ENCODE measurements around the gene HMGB2.

HMGB2 gene

GRCh38 chr4:173334085-173334890 lies at the start of gene HMGB2:
TSS of gene HMGB2 (minus strand) at chr4:173334358. CDS start at chr4:173333649, 709 bp downstream.
- peak; percentile 99 for DNase-seq

DNA sequence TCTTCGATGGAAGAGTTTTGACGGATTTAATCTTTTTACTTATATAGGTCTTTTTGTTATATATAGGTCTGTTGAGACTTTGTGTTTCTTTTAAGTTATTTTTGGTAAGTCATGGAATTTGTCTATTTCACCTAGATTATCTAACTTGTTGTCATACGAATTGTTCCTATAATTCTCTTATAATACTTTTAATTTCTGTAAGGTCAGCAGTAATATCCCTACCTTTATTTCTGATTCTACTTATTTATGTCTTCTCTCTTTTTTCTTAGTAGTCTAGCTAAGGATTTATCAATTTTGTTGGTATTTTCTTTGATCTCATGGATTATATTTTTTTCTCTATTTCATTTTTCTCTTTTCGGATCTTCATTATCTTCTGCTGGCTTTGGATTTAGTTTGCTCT lies 48.2 kb upstream of the HMGB2 start:
- DNase-seq: no peak

DNA sequence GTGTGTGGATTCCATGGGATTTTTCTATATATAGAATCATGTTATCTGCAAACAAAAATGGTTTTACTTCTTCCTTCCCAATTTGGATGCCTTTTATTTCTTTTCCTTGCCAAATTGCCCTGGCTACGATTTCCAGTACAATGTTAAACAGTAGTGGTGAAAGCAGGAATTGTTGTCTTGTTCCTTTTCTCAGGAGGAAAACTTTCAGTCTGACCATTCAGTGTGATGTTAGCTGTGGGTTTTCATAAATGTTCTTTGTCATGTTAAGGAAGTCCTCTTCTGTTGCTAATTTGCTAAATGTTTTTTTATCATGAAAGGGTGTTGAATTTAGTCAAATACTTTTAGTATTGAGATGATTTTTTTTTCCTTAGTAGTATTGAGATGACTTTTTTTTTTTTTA lies 47.5 kb upstream of the HMGB2 start:
- no peak for DNase-seq

DNA sequence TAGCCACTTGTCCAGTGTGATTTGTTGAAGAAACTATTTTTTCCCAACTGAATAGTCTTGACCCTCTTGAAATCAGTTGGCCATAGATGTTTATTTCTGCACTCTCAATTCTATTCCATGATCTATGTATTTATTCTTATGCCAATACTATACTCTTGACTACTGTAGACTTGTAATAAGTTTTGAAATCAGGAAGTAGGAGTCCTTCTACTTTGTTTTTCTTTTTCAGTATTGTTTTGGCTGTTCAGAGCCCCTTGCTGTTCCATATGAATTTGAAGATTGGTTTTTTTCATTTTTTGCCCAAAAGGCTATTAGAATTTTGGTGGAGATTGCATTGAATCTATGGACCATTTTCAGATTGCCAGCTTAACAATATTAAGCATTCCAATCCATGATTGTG lies 46.8 kb upstream of the HMGB2 start:
- DNase-seq: no peak

- DNase-seq: no peak
Measured at GRCh38 chr4:173379929-173380328, 45.8 kb upstream of the HMGB2 start.

DNA sequence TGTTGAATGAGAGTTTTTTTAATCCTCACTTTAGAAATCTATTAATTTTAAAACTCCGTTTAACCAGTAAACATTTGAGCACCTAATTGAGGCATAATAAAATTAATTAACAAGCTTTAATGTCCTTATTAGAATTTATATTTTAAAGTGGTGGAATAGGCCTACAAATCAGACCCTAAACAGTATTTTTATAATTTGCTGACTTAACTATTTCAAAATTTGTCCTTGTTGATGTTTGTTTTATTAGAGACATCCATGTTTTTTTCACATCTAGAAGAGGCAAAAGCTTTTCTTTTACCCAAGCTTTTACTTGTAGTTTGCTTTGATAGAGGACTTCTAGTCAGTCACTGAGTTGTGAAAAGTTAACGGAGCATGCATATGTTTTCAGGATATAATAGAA lies 40.4 kb upstream of the HMGB2 start:
- DNase-seq: no peak

DNA sequence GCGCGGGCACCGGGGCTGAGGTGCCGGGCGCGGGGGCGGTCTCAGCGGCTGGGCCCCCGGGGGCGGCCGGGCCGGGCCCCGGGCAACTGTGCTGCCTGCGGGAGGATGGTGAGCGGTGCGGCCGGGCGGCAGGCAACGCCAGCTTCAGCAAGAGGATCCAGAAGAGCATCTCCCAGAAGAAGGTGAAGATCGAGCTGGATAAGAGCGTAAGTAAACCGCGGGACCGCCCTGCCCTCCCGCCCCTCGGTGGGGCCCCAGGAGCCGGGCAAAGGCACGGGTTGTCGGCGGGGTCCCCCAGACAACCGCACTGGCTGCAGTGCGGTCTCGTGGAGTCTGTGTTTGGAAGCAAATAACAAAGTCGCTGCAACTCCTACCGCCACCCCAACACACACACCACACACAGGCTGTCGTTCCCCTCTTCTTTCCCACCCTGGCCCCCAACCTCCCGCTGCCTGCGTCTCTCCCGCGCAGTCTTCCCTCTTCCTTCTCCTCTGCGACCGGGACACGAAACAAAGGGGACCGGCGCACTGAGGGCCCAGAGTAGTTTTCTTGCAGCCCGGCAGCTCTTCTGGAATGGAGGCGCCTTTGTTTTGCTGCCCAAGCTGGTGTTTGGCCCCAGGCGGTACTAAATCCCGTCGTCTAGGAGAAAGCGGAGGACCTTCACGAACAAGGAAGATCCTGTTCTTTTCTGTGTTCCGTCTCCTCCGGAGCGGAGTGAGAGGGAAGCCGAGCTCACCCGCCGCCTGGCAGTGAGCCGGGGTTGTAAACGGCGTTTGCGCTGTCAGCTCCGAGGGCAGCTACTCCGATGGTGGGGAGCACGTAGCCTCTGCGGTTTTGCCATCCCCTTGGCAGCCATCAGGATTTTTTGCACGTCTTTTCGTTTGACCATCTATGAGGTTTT lies 37.4 kb upstream of the HMGB2 start:
- peak; percentile 29 for DNase-seq

- peak; percentile 97 for DNase-seq
Measured at GRCh38 chr4:173370477-173371291, 36.5 kb upstream of the HMGB2 start, which contains the start of gene SAP30. TSS of gene SAP30 (plus strand) at chr4:173370954. CDS start at chr4:173371183, 229 bp downstream.

GRCh38 chr4:173370130-173370476 lies 35.9 kb upstream of the HMGB2 start:
- peak; percentile 64 for DNase-seq

GRCh38 chr4:173367946-173368345 lies 33.8 kb upstream of the HMGB2 start:
- no peak for DNase-seq

- DNase-seq: no peak
Measured at GRCh38 chr4:173367285-173367684, 33.1 kb upstream of the HMGB2 start.

GRCh38 chr4:173365359-173365996 lies 31.3 kb upstream of the HMGB2 start:
- DNase-seq: no peak

DNA sequence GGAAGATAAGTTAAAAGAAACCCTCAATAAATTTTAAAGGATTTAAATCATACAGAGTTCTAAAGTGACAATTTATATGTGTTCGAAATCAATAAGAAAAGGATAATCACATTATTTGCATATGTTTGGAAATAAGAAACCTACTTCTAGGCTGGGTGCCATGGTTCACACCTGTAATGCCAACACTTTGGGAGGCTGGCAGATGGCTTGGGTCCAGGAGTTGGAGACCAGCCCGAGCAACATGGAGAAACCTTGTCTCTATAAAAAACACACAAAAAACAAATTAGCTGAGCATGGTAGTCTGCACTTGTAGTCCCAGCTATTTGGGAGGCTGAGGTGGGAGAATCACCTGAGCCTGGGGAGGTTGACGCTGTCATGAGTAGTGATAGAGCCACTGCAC lies 28.5 kb upstream of the HMGB2 start:
- no peak for DNase-seq

GRCh38 chr4:173360587-173361221 lies 26.5 kb upstream of the HMGB2 start:
- DNase-seq: no peak

GRCh38 chr4:173357939-173358338 lies 23.8 kb upstream of the HMGB2 start:
- no peak for DNase-seq

DNA sequence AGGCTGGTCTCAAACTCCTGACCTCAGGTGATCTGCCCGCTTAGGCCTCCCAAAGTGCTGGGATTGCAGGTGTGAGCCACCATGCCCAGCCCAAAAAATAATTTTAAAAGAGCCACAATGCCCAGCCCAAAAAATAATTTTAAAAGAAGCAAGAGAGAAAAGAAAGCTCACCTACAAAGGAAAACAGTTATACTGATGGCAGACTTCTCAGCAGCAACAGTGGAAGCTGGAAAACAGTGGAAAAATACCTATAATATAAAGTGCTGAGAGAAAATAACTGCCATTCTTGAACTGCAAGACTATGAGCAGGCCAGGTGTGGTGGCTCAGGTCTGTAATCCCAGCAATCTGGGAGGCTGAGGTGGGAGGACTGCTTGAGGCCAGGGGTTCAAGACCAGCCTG lies 13.3 kb upstream of the HMGB2 start:
- DNase-seq: no peak

GRCh38 chr4:173346074-173346473 lies 11.9 kb upstream of the HMGB2 start:
- no peak for DNase-seq

- no peak for DNase-seq
Measured at GRCh38 chr4:173345648-173346047, 11.5 kb upstream of the HMGB2 start.

GRCh38 chr4:173343832-173344397 lies 9.8 kb upstream of the HMGB2 start:
- no peak for DNase-seq

DNA sequence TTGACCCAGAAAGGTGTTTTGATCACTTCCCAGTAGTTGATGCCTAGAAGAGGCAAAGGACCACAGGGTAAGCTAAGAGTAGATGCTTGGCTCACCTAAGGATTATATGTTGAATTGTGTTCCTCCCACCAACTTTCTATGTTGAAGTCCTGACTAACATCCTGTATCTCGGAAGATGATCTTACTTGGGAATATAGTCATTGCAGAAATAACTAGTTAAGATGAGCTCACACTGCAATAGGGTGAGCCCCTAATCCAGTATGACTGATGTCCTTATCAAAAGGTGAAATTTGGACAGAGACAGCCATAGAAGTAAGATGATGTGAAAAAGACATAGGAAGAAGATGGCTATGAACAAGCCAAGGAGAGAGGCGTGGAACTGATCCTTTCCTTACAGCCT lies 3.3 kb upstream of the HMGB2 start:
- no peak for DNase-seq

DNA sequence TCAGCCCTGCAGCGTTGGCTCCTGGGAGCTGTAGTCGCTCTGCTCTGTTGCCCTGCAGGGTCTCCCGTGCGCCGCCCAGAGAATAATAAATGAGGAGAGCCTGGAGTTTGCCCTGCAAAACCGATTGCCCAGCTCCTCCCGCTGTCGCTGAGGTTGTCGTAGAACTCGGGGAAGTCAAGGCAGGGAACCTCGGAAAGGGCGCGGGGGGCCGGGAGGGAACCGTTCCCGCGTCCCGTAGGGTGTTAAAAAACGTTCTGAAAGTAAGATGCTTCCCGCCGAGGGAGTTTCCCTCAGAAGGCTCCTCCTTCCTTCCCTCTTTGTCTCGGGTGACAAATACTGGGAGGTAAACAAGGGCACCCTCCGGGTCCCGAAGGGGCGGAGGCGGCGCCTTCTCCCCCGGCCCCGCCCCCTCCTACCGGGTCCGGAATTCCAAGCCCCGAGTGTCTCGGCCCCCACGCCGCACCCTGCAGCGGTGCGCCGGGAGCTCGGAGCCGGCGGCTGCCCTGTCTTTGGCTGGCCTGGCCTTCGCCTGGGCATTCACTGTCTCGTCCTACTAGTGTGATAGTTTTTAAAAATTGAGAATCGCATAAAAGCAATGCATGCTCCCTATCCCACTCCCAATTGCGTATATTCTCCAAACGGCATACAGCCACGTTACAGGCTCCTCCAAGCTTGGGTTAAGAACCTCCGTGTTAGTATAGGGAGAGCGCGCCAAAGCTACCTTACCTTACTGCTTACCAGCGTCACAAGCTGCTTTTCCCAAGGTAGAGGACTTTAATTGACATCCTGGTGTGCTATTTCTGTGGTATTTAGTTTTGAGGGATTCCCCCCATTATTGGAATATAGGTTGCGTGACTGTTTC lies 964 bp upstream of the HMGB2 start:
- DNase-seq: peak; percentile 7

Measured in activated gamma-delta T cell treated with Interleukin-2 at 50 U/mL for 16 hours (primary cell).